HG03558 (cell line): Measurements from ENCODE around the gene DQX1.
"Not testable (repeated sequence)": the region's sequence is repeated elsewhere in the genome, so short reads cannot be mapped to it uniquely, and the experiment has no call there.

Experiments used
- ATAC-seq: cut with Tn5 transposase; IDR thresholded peaks from one replicate; pipeline ENCODE4 v1.9.1; 2021; ENCODE audit warnings: moderate number of reproducible peaks; ENCODE audit not compliant: unreplicated experiment; ENCODE audit errors: extremely low read depth

DQX1 gene

GRCh38 chr2:74525717-74526648, at the start of gene DQX1:
Gene DQX1 (minus strand): TSS chr2:74526231. CDS start chr2:74525729, 502 bp downstream.
- no peak for ATAC-seq

DNA sequence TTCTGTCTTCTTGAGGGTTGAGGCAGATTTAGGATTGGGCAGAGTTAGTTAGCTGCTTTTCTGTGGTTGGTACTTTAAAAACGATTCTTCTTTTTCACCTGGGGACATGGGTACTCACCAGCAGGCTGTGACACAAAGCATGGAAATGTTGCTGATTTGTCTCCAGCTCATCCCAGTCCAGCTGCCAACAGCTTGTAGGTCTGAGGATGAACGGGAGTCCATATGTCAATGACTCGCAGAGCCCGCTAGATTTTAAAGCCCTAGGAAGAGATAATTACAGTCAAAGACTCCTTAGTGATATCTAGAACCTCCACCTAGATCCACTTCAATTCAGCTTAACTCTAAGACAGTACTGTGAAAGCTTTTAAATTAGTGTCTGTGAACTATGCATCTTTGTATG, 49.3 kb upstream of the DQX1 start:
- ATAC-seq: no peak

GRCh38 chr2:74573747-74574562, 47.9 kb upstream of the DQX1 start:
- ATAC-seq: no peak

- no peak for ATAC-seq
These were observed 46.3 kb upstream of the DQX1 start for GRCh38 chr2:74572178-74572925.

- ATAC-seq: peak; percentile 71
These were observed 45.0 kb upstream of the DQX1 start for GRCh38 chr2:74571058-74571457.

DNA sequence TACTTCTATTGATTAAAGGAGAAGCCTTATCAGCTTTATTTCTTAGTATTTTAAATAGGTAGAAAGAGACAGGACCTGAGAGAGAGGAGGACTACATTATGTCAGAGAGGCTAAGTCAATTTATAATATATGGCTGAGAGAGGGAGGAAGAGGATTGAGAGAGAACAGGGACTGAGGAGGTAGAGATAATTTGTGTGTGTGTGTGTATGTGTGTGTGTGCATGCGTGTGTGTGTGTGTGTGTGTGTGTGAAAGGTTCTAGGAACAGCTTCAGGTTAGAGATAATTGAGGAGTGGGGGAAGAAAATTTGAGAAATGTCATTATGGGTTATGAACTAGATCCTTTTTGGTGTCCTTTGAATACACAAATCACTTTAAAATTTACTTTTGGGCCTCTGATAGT, 43.7 kb upstream of the DQX1 start:
- no peak for ATAC-seq

- no peak for ATAC-seq
These were observed 41.9 kb upstream of the DQX1 start for GRCh38 chr2:74567881-74568280.

DNA sequence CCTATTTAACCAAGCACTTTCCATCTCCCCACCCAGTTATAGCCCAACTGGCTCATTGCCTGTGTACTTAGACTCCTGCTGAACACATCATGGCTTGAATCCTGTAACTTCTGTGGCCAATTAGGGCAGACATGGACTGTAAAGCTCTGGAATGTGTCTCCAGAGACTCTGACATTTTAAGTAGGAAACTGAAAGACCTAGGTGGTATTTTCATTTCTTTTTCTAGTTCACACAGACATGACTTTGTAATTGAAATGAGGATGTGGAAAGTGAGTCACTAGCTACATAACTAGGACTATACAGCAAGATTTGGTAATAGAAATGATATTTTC, 40.7 kb upstream of the DQX1 start:
- ATAC-seq: no peak

DNA sequence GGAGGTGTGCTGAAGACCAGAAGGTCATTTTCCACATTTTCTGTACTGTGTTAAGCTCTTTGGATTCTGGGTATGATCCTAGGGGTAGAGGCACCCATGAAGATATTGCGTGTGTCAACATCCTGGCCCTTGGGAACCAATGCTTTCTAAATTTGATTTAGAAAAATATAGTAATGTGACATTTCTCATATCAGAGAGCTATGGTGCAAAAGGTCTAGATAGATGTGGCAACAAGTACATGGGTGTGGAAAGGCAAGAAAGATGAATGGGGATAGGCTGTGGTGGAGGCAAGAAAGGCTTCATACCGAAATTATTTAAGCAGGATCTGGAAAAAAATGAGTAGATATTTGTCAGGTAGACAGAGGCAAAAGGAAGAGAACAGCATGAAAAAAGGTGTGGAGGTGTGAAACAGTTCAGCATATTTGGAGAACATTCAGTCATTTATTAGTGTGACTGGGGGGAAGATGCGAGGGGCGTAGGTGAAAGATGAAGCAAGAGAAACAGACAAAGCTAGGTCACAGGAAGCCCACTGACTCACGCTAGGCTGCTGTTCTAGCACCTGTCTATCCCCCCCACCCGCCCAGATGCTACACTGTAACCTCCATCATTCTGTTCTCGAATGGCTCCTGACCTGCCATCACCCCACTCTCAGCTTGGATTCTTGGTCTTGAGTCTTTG, 40.2 kb upstream of the DQX1 start:
- no peak for ATAC-seq

GRCh38 chr2:74564222-74564621, 38.2 kb upstream of the DQX1 start:
- ATAC-seq: no peak

DNA sequence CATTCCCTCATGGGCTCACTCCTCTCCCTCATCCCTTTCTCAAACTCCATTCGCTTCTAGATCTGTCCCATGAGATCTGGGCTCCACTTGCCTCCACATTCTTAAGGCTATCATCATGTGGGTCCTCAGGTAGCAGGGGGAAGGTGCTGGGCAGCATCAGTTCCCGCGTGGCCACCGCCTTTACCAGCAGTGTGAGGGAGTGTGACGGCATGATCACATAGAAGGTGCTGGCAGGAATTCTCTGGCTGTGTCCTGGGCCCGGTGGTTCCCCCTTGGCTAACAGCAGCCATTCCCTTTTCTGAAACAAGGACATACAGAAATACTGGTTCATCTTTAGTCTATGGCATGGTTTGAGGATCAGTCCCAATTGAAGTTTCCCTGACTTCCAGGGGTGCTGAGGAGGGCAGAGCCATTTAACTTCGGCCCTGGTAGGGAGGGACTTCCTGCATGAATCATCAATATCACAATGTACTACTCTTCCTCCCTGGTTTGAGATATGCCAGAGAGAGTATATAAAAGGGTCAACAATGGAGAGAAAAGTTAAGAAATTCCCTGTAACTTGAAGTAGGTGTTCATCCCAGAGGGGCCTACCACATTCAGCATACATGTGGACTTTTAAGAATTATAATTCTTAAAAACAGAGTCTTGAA, 36.2 kb upstream of the DQX1 start:
- ATAC-seq: no peak

GRCh38 chr2:74561022-74561421, 35.0 kb upstream of the DQX1 start:
- not testable (repeated sequence) for ATAC-seq

DNA sequence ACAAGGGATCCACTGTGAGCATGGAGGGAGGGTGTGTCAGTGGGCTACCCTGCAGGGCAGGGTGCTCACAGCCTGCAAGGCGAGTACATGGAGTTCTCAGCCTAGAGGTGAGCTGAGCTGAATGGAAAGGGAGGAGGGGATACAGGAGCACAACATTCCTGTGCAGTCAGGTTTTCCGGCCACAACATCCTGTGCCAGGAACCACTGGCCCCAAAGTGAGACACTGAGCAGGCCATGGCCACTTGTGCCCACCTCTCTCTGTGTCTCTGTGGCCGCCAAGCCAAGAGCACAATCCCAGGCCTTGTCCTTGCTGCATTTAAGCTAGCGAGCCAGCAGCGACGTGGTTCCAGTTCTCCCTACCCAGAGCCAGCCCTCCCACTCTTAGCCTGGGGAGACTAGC, 34.6 kb upstream of the DQX1 start:
- no peak for ATAC-seq

DNA sequence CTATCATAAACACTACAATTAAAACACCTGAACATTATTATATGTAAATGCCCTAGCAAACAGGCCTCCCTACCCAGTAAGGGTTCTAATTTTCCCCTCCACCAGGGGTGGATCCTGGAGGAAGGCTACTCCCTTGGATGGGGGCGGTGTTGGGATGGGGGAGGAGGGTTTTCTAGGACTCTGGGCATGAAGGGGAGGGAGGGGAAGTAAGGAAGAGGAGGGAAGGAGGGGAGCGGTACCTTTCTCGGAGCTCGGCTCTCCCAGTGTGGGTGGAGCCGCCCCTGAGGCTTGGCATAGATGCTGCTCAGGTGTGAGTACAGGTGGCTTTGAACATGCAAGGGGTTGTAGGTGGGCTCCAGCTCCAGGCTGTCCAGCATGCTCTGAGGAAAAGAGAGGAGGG, 33.9 kb upstream of the DQX1 start:
- no peak for ATAC-seq

DNA sequence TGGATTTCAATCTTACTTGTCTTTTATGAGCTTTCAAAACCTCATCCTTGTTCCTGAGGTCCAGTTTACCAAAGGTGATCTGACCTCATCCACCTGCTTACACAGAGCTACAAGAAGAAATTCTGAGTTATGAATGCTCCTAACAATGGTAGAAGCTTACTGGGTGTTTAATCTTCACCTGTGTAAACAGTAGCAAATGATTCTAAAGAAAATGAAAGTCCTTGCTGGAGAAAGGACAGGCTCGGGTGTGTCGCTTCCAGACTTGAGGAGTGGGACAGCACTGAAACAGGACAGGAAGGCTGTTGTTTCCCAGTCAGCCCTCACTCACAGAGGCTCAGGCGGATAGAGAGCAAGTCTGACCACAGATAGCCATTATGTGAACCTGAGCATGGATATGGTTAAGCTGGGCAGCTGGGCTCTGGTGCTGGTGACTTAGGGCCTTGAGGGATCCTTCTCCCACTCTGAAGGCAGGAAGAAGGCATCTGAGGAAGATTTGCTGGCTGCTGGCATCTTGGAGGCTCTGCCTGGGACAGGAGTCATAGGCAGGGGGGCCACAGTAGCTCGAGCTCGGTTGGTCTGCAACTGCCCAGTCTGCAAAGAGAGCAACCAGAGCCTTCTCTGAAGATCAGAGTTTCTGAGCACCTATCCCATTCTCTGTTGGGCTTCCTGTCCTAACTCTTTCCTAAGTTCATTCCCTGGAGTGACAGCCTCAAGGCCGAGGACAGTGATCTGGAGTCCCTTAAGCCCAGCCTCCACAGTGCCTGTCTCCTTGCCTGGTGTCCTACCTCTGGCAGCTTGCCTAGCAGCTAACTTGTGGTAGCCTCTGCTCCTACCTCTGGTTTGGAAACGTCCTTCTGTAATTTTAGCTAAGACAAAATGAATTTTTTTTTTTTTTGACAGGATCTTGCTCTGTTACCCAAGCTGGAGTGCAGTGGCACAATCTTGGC, 32.5 kb upstream of the DQX1 start:
- ATAC-seq: no peak

GRCh38 chr2:74556831-74557370, 30.9 kb upstream of the DQX1 start:
- ATAC-seq: no peak

DNA sequence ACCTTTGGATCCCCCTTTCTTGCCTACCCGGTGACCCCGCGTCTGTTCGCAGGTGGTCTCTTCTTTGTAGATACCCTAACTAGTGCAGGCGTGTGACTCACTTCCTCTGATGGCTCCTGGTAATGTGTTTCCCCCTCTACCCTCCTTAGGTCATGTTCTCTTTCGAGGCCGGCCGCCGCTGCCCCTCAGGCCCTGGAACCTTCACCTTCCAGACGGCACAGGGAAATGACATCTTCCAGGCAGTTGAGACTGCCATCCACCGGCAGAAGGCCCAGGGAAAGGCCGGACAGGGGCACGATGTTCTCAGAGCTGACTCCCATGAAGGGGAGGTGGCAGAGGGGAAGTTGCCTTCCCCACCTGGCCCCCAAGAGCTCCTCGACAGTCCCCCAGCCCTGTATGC, 30.1 kb upstream of the DQX1 start:
- ATAC-seq: no peak

GRCh38 chr2:74555610-74556103, 29.6 kb upstream of the DQX1 start:
- ATAC-seq: no peak
